NB4 (cell line): ENCODE measurements around the gene ATAD1.

ENCODE experiments used
- CTCF ChIP-seq: IDR thresholded peaks from one replicate; pipeline ENCODE4 v1.5.1; 2012; ENCODE audit warnings: low read depth, low read length
- MAX ChIP-seq: IDR thresholded peaks from 2 replicates; pipeline ENCODE4 v1.6.1; 2011; ENCODE audit warnings: low read depth, low read length
- POLR2A ChIP-seq: IDR thresholded peaks from 2 replicates; pipeline ENCODE4 v1.6.1; 2011; ENCODE audit warnings: mild to moderate bottlenecking; ENCODE audit not compliant: insufficient read length; ENCODE audit errors: extremely low read depth

GRCh38 chr10:87781545-87781944 is 36.5 kb downstream of the ATAD1 start:
- TF ChIP-seq CTCF: no peak
- TF ChIP-seq POLR2A: no peak
- TF ChIP-seq MAX: no peak
